Upper lobe of right lung (tissue), 1 donor: ENCODE data around the gene MRPL12. TPM values are rescaled to one million over a fixed set of nuclear protein-coding genes. Genes with fewer than 3 reads are reported as not detected.

Source experiments
- ATAC-seq: fragments of 200-7000 bp; cut with Tn5 transposase; one replicate; pipeline ENCODE4 v1.9.1; 2020; ENCODE audit warnings: mild to moderate bottlenecking, moderate library complexity
- DNase-seq: peaks from one replicate; pipeline ENCODE4 v3.0.0-alpha.2; 2020
- H3K27ac ChIP-seq: fragments of 200-600 bp; one replicate; pipeline ENCODE4 v1.8.0; 2022
- H3K27me3 ChIP-seq: fragments of 200-600 bp; one replicate; pipeline ENCODE4 v1.8.0; 2022; ENCODE audit warnings: mild to moderate bottlenecking
- H3K36me3 ChIP-seq: fragments of 200-600 bp; one replicate; pipeline ENCODE4 v1.8.0; 2022
- H3K4me1 ChIP-seq: fragments of 200-600 bp; one replicate; pipeline ENCODE4 v1.8.0; 2022
- H3K4me3 ChIP-seq: fragments of 200-600 bp; one replicate; pipeline ENCODE4 v1.8.0; 2022; ENCODE audit warnings: mild to moderate bottlenecking
- H3K9me3 ChIP-seq: fragments of 200-600 bp; one replicate; pipeline ENCODE4 v1.8.0; 2022
- CTCF ChIP-seq: fragments of 200-600 bp; IDR thresholded peaks from one replicate; pipeline ENCODE4 v1.8.0; 2022; ENCODE audit warnings: antibody characterized with exemption
- intact Hi-C: fragments of 100-400 bp; cut with DNase I; formaldehyde crosslinking; loops from one replicate; pipeline ENCODE4 v1.11.0; 2022
- total RNA-seq: library from RNA; stranded (reverse); fragmentation: NEBNext Ultra II Directional; extraction: Animal tissue kit (Norgen Biotek cat#: 25700); gene quantifications from one replicate; pipeline ENCODE4 v1.2.1, GENCODE V29; 2021
- donor health status: DM: no; HTN: yes; CAD: no; lungs with severe emphysema.

The MRPL12 gene
- total RNA-seq, 1 donor from 2014 or later: 40.3 TPM

DNA sequence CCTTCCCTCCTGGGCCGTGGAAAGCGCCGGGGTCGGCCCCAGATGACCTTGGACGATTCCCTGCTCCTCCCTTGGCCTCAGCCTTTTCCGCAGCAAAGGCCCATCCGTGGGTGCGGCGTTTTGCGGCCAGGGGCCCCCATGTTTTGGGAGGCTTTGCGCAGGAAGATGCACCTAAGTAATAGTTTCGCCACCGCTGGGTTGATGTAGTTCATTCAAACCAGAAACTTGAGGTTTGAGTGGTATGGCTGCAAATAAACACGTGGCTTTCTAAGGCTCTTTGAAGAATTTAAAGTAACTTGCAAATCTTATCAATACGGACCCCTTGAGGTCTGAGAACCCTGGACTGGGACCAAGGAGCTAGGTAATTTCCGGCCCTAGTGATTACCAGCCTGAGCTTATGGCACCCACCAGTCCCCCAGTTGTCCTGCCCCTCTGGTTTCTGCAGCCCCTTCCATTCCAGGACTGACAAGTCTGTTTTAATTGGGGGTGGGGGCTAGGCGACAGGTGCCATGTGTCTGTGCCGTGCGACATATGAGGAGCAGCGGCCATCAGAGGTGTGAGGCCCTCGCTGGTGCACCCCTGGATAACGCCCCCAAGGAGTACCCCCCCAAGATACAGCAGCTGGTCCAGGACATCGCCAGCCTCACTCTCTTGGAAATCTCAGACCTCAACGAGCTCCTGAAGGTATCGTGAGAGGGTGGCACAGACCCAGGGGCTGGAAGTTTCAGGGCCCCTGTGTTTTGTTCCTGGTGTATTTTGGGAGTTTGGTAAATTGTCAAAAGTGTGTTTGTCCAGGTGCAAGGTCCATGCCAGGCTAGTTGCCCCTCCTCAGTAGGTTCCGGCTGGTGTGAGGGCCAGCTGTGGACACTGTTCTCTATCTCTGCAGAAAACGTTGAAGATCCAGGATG lies 834 bp downstream of the MRPL12 start:
- Histone ChIP-seq H3K4me1 (peaks cover 30% of the 10 kb centered on the region), H3K36me3 (peaks cover 52% of the 10 kb centered on the region), H3K27me3 (no peaks in the 10 kb centered on the region), H3K27ac (peak overlapping the region; percentile 95), H3K4me3 (peak overlapping the region; percentile 88), H3K9me3 (no peaks in the 10 kb centered on the region)
- DNase-seq: no peak
- no peak for ATAC-seq
- intact Hi-C loops: no loop called here
- no peak for TF ChIP-seq CTCF

- no peak for ATAC-seq
- Histone ChIP-seq H3K27me3 (no peaks in the 10 kb centered on the region), H3K9me3 (no peaks in the 10 kb centered on the region), H3K4me3 (no peak overlapping the region), H3K36me3 (peaks cover 39% of the 10 kb centered on the region), H3K27ac (no peak overlapping the region), H3K4me1 (peaks cover 32% of the 10 kb centered on the region)
- intact Hi-C loops: no loop called here
- no peak for DNase-seq
- TF ChIP-seq CTCF: no peak
These were observed 2.5 kb downstream of the MRPL12 start for GRCh38 chr17:81705518-81706231.

GRCh38 chr17:81706232-81706611 lies 3.1 kb downstream of the MRPL12 start:
- no peak for TF ChIP-seq CTCF
- intact Hi-C loops: no loop called here
- H3K27me3 ChIP-seq: no peaks in the 10 kb centered on the region
- ATAC-seq (no peak), DNase-seq (no peak)
- H3K36me3 ChIP-seq: peaks cover 33% of the 10 kb centered on the region
- H3K4me3 ChIP-seq: no peak overlapping the region
- H3K27ac ChIP-seq: no peak overlapping the region
- H3K4me1 ChIP-seq: peaks cover 32% of the 10 kb centered on the region
- H3K9me3 ChIP-seq: no peaks in the 10 kb centered on the region

- H3K4me1 ChIP-seq: peaks cover 30% of the 10 kb centered on the region
- no peak for TF ChIP-seq CTCF
- H3K27me3 ChIP-seq: no peaks in the 10 kb centered on the region
- H3K36me3 ChIP-seq: peaks cover 30% of the 10 kb centered on the region
- no peaks in the 10 kb centered on the region for H3K9me3 ChIP-seq
- intact Hi-C loops: no loop called here
- H3K27ac ChIP-seq: no peak overlapping the region
- no peak overlapping the region for H3K4me3 ChIP-seq
- ATAC-seq (no peak), DNase-seq (no peak)
These were observed 3.8 kb downstream of the MRPL12 start for GRCh38 chr17:81706757-81707624.
